Mucosa of rectum (tissue), 2 donors: ENCODE data around the gene TSKU.
"Not testable (repeated sequence)": the region's sequence is repeated elsewhere in the genome, so short reads cannot be mapped to it uniquely, and the experiment has no call there.

Experiments used
- H3K27ac ChIP-seq, 2 donors: one replicate each; pipeline ENCODE4 v1.7.0; 2013; ENCODE audit warnings: inconsistent platforms in 2 of 2, low read depth in 2 of 2, low read length in 2 of 2
- H3K27me3 ChIP-seq, 2 donors: one replicate each; pipeline ENCODE4 v1.7.0; 2013; ENCODE audit warnings: low read length in 2 of 2; ENCODE audit not compliant: control insufficient read depth in 2 of 2, insufficient read depth in 2 of 2
- H3K36me3 ChIP-seq, 2 donors: one replicate each; pipeline ENCODE4 v1.7.0; 2013; ENCODE audit warnings: low read length in 2 of 2; ENCODE audit not compliant: control insufficient read depth in 2 of 2, insufficient read depth in 2 of 2
- H3K4me1 ChIP-seq, 2 donors: one replicate each; pipeline ENCODE4 v1.7.0; 2013; ENCODE audit warnings: low read length in 2 of 2, mild to moderate bottlenecking in 1 of 2; ENCODE audit not compliant: control insufficient read depth in 2 of 2, insufficient read depth in 2 of 2
- H3K4me3 ChIP-seq, 2 donors: one replicate each; pipeline ENCODE4 v1.7.0; 2013; ENCODE audit warnings: low read length in 2 of 2
- H3K9ac ChIP-seq, 2 donors: one replicate each; pipeline ENCODE4 v1.7.0; 2013; ENCODE audit warnings: low read length in 2 of 2, low read depth in 1 of 2, mild to moderate bottlenecking in 1 of 2
- H3K9me3 ChIP-seq, 2 donors: one replicate each; pipeline ENCODE4 v1.7.0; 2013; ENCODE audit warnings: low read length in 2 of 2; ENCODE audit not compliant: control insufficient read depth in 2 of 2
- donor health status: healthy.
- donor health status: Normal muscosa, but diverticular disease.

TSKU gene

GRCh38 chr11:76822406-76822805 is 39.2 kb downstream of the TSKU start:
- Histone ChIP-seq H3K27me3 (no peaks in the 10 kb centered on the region), H3K4me3 (no peak overlapping the region), H3K4me1 (peaks cover 0 to 6% of the 10 kb centered on the region in 2 donors), H3K36me3 (no peaks in the 10 kb centered on the region), H3K9ac (no peak overlapping the region), H3K27ac (no peak overlapping the region), H3K9me3 (no peaks in the 10 kb centered on the region)

DNA sequence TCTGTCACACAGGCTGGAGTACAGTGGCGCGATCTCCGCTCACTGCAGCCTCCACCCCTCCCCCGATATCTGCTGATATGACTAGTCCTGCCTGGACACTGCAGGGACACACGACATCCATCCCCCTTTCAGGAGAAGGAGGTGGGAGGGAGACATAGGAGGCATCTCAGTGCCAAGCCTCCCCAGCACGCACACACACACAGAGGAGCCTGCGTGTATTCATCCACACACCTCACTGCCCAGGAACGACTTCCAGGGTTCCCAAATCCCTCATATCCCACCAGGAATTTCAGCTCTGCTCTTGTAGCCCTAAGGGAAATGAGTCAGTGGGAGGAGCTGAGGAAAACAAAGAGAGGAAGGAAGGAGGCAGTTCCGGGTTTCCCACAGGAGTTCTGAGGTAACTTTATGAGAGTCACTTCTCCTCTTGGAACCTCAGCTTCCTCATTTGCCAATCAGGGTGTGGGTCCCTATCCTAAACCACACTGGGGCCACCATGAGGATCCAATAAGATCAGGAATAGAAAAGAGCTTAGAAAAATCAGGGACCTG is 40.4 kb downstream of the TSKU start:
- Histone ChIP-seq H3K27ac (peak overlapping the region in 1 of 2 donors; percentile 35), H3K4me3 (no peak overlapping the region), H3K9me3 (no peaks in the 10 kb centered on the region), H3K36me3 (no peaks in the 10 kb centered on the region), H3K27me3 (no peaks in the 10 kb centered on the region), H3K4me1 (peaks cover 0 to 6% of the 10 kb centered on the region in 2 donors), H3K9ac (no peak overlapping the region)

GRCh38 chr11:76824083-76824939 is 41.2 kb downstream of the TSKU start:
- no peak overlapping the region for H3K4me3 ChIP-seq
- no peaks in the 10 kb centered on the region for H3K27me3 ChIP-seq
- H3K27ac ChIP-seq, result peak overlapping the region in 1 of 2 donors; percentile 35
- peaks cover 0 to 6% of the 10 kb centered on the region in 2 donors for H3K4me1 ChIP-seq
- no peaks in the 10 kb centered on the region for H3K36me3 ChIP-seq
- H3K9ac ChIP-seq, result no peak overlapping the region
- H3K9me3 ChIP-seq, result no peaks in the 10 kb centered on the region

DNA sequence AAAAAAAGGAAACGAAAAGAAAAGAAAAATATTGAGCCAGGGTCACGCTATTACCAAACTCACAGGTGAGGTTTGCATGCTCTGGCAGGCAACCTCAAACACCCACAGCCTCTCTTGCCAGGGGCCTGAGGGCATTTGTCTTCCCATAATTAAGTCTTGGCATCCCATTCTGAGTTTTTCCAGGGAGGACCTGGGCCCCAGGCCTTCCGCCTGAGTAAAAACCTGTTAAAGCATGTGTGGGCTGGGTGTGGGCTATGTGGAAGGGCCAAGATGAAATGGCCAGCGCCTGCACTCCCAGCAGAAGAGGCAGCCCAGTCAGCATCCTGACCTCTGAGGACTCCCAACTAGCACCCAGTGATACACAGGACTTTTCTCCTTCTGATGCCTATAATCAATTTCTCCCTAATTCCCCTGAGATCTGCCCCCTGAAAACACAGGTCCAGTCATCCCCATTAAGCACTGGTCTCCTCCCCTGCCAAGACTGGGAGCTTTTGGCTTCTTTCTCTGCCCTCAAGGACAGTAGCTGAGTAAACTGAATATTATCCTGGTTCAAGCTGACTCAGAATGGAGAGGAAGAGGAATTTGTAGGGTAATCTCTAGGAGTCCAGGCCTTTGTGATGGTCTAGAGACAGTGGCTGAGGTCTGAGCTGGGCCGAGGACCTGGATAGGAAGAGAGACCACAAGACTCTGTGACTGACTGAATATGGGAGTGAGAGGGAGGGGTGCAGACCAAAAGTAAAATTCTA is 42.0 kb downstream of the TSKU start:
- Histone ChIP-seq H3K9ac (no peak overlapping the region), H3K27ac (no peak overlapping the region)

DNA sequence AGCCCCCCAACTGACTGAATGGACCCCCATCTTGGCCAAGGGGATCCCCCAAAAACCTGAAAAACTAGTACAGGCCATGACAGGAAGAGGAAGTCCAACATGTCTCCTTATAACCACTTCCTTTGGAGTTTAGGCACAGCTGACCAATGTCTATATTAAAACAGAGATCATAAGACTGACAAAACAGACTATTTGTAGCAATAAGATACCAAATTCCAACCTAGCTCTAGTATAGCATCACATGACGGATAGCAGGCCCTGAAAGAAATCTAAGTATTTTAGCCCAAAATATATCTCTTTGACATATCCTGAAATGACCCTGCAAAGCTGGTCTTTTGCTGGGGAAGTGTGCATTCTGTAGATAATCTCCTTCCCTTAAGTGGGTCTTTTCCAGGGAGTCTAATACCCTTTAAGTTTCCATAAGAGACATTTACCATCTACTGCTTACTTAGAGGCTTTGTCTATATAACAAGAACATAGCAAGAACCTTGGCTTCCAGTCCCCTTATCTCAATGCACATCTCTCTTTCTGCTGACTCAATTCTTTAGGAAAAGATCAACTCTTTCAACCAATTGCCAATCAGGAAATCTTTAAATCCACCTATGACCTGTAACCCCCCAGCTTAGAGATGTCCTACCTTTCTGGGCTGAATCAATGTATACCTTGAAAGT is 42.7 kb downstream of the TSKU start:
- H3K9ac ChIP-seq, result no peak overlapping the region
- no peaks in the 10 kb centered on the region for H3K9me3 ChIP-seq
- H3K4me1 ChIP-seq, result peaks cover 2 to 8% of the 10 kb centered on the region in 2 donors
- H3K4me3 ChIP-seq, result no peak overlapping the region
- H3K36me3 ChIP-seq, result no peaks in the 10 kb centered on the region
- H3K27me3 ChIP-seq, result no peaks in the 10 kb centered on the region
- no peak overlapping the region for H3K27ac ChIP-seq

More for the DNA sequence above, 42.0 kb downstream of the TSKU start:
- Histone ChIP-seq H3K4me3 (no peak overlapping the region), H3K27me3 (no peaks in the 10 kb centered on the region), H3K36me3 (no peaks in the 10 kb centered on the region), H3K9me3 (no peaks in the 10 kb centered on the region), H3K4me1 (peaks cover 0 to 6% of the 10 kb centered on the region in 2 donors)

- H3K27ac ChIP-seq, H3K27me3 ChIP-seq, H3K36me3 ChIP-seq, H3K9me3 ChIP-seq, H3K4me3 ChIP-seq, H3K9ac ChIP-seq: not testable (repeated sequence)
- peaks cover 2 to 12% of the 10 kb centered on the region in 2 donors for H3K4me1 ChIP-seq
Measured at GRCh38 chr11:76826508-76826907, 43.4 kb downstream of the TSKU start.

GRCh38 chr11:76827005-76827404 is 43.8 kb downstream of the TSKU start:
- H3K9me3 ChIP-seq, H3K4me3 ChIP-seq, H3K27me3 ChIP-seq, H3K27ac ChIP-seq, H3K36me3 ChIP-seq, H3K9ac ChIP-seq: not testable (repeated sequence)
- peaks cover 2 to 12% of the 10 kb centered on the region in 2 donors for H3K4me1 ChIP-seq

- no peak overlapping the region for H3K27ac ChIP-seq
- no peak overlapping the region for H3K4me3 ChIP-seq
- no peaks in the 10 kb centered on the region for H3K9me3 ChIP-seq
- peaks cover 5 to 8% of the 10 kb centered on the region in 2 donors for H3K4me1 ChIP-seq
- no peak overlapping the region for H3K9ac ChIP-seq
- H3K27me3 ChIP-seq, result no peaks in the 10 kb centered on the region
- no peaks in the 10 kb centered on the region for H3K36me3 ChIP-seq
Measured at GRCh38 chr11:76830639-76831327, 47.6 kb downstream of the TSKU start.

DNA sequence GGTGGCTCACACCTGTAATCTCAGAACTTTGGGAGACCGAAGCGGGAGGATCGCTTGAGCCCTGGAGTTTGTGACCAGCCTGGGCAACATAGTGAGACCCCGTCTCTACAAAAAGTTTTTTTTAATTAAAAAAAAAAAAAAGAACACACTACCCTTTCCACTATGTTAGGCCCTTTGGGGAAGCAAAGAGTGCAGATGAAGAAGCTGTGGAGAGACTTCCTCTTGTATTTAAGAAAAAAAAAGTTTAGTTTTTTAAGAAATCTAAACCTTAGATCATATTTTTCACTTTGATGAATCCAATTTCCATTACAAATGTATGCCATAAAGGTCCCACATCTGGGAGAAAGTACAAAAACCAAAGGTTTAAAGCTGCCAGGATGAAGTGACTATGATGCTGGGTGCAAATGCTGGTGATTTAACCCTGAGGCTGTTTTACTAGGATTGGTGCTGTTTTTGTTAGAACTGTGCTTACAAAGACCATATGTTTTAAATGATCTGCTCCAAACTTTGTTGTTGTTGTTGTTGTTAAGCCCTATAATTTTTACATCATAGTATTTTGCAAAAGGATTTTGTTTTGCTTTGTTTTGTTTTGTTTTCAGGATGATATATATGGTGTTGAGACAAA is 48.6 kb downstream of the TSKU start:
- Histone ChIP-seq H3K9ac (no peak overlapping the region), H3K27ac (no peak overlapping the region), H3K36me3 (no peaks in the 10 kb centered on the region), H3K4me1 (peaks cover 8 to 18% of the 10 kb centered on the region in 2 donors), H3K27me3 (no peaks in the 10 kb centered on the region), H3K9me3 (no peaks in the 10 kb centered on the region), H3K4me3 (no peak overlapping the region)
